Activated CD4-positive, alpha-beta T cell treated with anti-CD3 and anti-CD28 coated beads for 48 hours (primary cell): ENCODE results near the gene PLEKHH2.
"Not testable (repeated sequence)": the region's sequence is repeated elsewhere in the genome, so short reads cannot be mapped to it uniquely, and the experiment has no call there.

Experiments
- DNase-seq: peaks from one replicate; pipeline ENCODE4 v3.0.0-alpha.2; 2020

Gene PLEKHH2

GRCh38 chr2:43637030-43637803, at the start of gene PLEKHH2:
TSS of gene PLEKHH2 (plus strand) at chr2:43637260. CDS start at chr2:43644674, 7,414 bp downstream.
- DNase-seq, result peak; percentile 94

- no peak for DNase-seq
Observed at GRCh38 chr2:43592443-43592842, 44.6 kb upstream of the PLEKHH2 start.

- no peak for DNase-seq
Observed at GRCh38 chr2:43593254-43593653, 43.8 kb upstream of the PLEKHH2 start.

GRCh38 chr2:43594875-43595274, 42.2 kb upstream of the PLEKHH2 start:
- no peak for DNase-seq

GRCh38 chr2:43595603-43596412, 41.3 kb upstream of the PLEKHH2 start, which contains the start of gene THADA:
TSS of gene THADA (minus strand) at chr2:43596038. CDS start at chr2:43592392, 3,646 bp downstream.
- DNase-seq, result peak; percentile 99

- not testable (repeated sequence) for DNase-seq
Observed at GRCh38 chr2:43600596-43600995, 36.5 kb upstream of the PLEKHH2 start.

GRCh38 chr2:43604674-43605073, 32.4 kb upstream of the PLEKHH2 start:
- DNase-seq, result no peak

GRCh38 chr2:43605079-43605655, 31.9 kb upstream of the PLEKHH2 start:
- peak; percentile 54 for DNase-seq

- DNase-seq, result no peak
Observed at GRCh38 chr2:43605851-43606250, 31.2 kb upstream of the PLEKHH2 start.

- DNase-seq, result peak; percentile 40
Observed at GRCh38 chr2:43609290-43609918, 27.7 kb upstream of the PLEKHH2 start.

GRCh38 chr2:43610361-43610760, 26.7 kb upstream of the PLEKHH2 start:
- no peak for DNase-seq

- DNase-seq, result peak; percentile 85
Observed at GRCh38 chr2:43611987-43612894, 24.8 kb upstream of the PLEKHH2 start.

- DNase-seq, result no peak
Observed at GRCh38 chr2:43612944-43613343, 24.1 kb upstream of the PLEKHH2 start.

GRCh38 chr2:43616967-43617680, 19.9 kb upstream of the PLEKHH2 start:
- no peak for DNase-seq

- no peak for DNase-seq
Observed at GRCh38 chr2:43619511-43619910, 17.5 kb upstream of the PLEKHH2 start.

GRCh38 chr2:43622931-43623451, 14.1 kb upstream of the PLEKHH2 start:
- DNase-seq, result no peak

GRCh38 chr2:43631618-43632317, 5.3 kb upstream of the PLEKHH2 start:
- no peak for DNase-seq

- no peak for DNase-seq
Observed at GRCh38 chr2:43634604-43635306, 2.3 kb upstream of the PLEKHH2 start.

GRCh38 chr2:43636153-43636552, 907 bp upstream of the PLEKHH2 start:
- DNase-seq, result not testable (repeated sequence)

- peak; percentile 24 for DNase-seq
Observed at GRCh38 chr2:43636621-43637020, 439 bp upstream of the PLEKHH2 start.
